Fibroblast of villous mesenchyme (primary cell): ENCODE results near the gene CALR3. TPM values are rescaled to one million over a fixed set of nuclear protein-coding genes. Genes with fewer than 3 reads are reported as not detected.

Source experiments
- DNase-seq: peaks from one replicate; pipeline ENCODE4 v3.0.0-alpha.2; 2010; ENCODE audit warnings: low read depth
- H3K4me3 ChIP-seq: 2 replicates; pipeline ENCODE4 v1.5.1; 2011; ENCODE audit warnings: low read depth, mild to moderate bottlenecking, low read length
- CTCF ChIP-seq: IDR thresholded peaks from 2 replicates; pipeline ENCODE4 v1.5.1; 2012; ENCODE audit warnings: low read depth, mild to moderate bottlenecking, low read length; ENCODE audit not compliant: insufficient read depth
- total RNA-seq: library from RNA; depleted of rRNA; stranded (reverse); fragments of >200 nt; gene quantifications from 2 replicates; pipeline ENCODE4 v1.2.3, GENCODE V29; 2012

CALR3 gene
- total RNA-seq, 1 donor: not detected

DNA sequence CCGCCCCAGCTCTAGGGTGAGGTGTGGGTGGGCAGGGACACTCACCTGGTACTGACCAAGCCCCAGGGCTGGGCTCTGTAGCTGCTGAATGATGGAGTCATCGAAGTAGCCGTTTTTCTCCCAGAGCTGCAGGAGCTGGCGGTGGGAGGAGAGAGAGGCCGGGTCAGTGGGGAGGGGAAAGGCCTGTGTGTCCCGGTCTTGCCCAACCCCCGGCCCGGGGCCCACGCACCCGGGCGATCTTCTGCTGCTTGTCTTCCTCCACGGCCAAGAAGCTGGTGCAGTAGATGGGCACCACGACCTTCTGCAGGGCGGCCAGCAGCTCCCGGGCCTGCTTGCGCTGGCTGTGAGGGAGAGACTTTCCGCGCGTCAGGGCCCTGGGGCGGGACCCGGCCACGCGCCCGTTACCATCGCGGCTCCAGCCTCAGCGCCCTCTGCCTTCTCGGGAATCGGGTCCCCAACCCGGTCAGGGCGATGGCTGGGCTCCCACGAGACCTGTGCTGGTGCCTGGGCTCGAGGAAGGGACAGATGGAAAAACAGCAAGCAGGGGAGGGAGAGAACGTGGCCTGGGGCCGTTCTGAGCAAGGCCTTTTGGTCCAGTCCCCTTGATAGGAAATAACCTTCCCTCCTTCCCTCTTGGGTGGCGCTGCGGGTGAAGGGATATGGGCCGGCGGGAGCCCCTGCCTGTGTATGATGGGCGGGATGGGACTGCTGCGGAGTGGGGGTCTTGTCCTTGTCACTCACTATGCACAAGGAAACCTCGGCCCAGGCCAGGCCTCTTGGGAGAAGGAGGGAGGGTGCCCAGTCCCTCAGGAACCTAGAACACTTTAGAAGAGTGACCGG is 34.8 kb upstream of the CALR3 start:
- H3K4me3 ChIP-seq: no peak overlapping the region
- no peak for DNase-seq
- TF ChIP-seq CTCF: no peak

GRCh38 chr19:16529466-16530144 is 33.6 kb upstream of the CALR3 start:
- no peak for DNase-seq
- no peak overlapping the region for H3K4me3 ChIP-seq
- no peak for TF ChIP-seq CTCF

DNA sequence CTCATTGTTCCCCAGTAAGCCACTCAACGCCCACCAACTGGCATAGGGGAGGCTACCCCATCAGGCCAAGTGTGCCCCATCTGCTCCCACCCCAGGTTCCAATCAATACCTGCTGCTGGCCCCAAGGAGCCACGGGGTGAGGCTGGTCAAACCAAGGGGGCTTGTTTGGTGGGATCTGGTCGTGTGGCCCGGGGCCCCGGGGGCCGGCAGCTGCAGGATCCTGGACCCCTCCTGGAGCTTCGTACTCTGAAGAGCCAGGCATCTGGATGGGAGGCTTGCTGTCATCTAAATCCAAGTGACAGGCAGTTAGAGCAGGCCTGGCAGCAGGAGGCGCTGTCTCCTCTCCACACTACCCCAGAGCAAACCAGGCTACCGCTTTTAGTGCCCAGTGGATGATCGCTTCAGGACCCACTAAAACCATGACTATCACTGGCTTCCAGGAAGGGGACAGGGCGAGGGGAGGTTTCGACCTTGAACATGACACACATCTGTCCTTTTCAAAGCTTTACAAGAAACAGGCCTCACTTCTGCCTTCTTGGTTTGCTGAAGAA is 32.1 kb upstream of the CALR3 start:
- TF ChIP-seq CTCF: peak; percentile 43
- H3K4me3 ChIP-seq: no peak overlapping the region
- DNase-seq: peak; percentile 13

- no peak for DNase-seq
- TF ChIP-seq CTCF: no peak
- no peak overlapping the region for H3K4me3 ChIP-seq
Observed at GRCh38 chr19:16527334-16527935, 31.5 kb upstream of the CALR3 start.

GRCh38 chr19:16525751-16526481 is 29.9 kb upstream of the CALR3 start:
- no peak overlapping the region for H3K4me3 ChIP-seq
- no peak for DNase-seq
- no peak for TF ChIP-seq CTCF

DNA sequence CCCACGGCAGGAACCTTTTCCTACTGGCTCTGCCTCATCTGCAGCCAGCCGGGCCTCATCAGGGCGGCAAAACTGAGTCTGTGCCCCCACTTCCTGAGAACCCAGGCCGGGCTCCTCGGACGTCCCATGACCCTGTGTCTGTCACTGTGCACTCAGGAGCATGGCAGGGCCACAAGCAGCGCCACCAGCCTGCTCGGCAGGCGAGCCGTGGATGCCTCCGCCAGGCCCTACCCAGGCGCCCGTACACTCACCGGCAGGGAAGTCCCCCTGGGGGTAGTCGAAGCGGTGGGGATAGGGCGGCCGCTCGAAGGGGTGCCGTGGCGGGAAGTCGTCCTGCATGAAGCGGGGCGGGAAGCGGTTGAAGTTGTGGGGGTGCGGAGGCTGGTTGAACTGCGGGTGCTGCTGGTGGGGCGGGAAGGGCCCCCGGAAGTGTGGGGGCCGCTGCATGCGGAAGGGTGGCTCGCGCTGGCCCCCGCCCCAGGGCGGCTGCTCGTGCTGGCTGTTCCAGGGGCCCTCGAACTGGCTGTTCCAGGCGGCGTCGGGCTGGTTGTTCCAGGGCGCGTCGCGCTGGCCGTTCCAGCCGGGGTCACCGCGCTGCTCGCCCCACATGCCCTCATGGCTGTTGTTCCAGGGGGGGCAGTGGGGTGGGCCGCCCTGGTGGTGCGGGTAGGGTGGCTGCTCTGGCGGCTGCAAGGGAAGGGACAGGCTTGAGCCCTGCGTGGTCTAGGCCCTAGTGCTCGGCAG is 29.2 kb upstream of the CALR3 start:
- no peak for DNase-seq
- no peak overlapping the region for H3K4me3 ChIP-seq
- TF ChIP-seq CTCF: no peak
